PFSK-1 (cell line): ENCODE measurements around the gene ACOT7.

Source experiments
- FOXP2 ChIP-seq: optimal IDR thresholded peaks from 2 replicates; pipeline ENCODE3; 2011; ENCODE audit warnings: borderline replicate concordance, control low read depth, inconsistent platforms; ENCODE audit not compliant: insufficient read depth; ENCODE audit errors: extremely low read length, extremely low read depth
- POLR2AphosphoS5 ChIP-seq: IDR thresholded peaks from 2 replicates; pipeline ENCODE4 v1.6.1; 2012; ENCODE audit warnings: low read depth, mild to moderate bottlenecking, control low read depth, low read length, moderate library complexity
- SIN3A ChIP-seq: IDR thresholded peaks from 2 replicates; pipeline ENCODE4 v1.6.1; 2012; ENCODE audit warnings: mild to moderate bottlenecking, low read length, moderate library complexity, borderline replicate concordance; ENCODE audit not compliant: insufficient read depth
- TAF1 ChIP-seq: IDR thresholded peaks from 2 replicates; pipeline ENCODE4 v1.6.1; 2012; ENCODE audit warnings: low read length, control low read depth, borderline replicate concordance; ENCODE audit not compliant: insufficient read depth
- TF ChIP-seq, protein P1 (sequence below), 2 experiments: IDR thresholded peaks; 2 replicates each; pipeline versions ENCODE4 v1.6.1 to v1.8.0; 2011 to 2012; ENCODE audit warnings: low read depth in 2 of 2, low read length in 2 of 2, control low read depth in 1 of 2, inconsistent platforms in 1 of 2, mild to moderate bottlenecking in 1 of 2, moderate library complexity in 1 of 2; ENCODE audit not compliant: insufficient read depth in 1 of 2

ACOT7 gene

DNA sequence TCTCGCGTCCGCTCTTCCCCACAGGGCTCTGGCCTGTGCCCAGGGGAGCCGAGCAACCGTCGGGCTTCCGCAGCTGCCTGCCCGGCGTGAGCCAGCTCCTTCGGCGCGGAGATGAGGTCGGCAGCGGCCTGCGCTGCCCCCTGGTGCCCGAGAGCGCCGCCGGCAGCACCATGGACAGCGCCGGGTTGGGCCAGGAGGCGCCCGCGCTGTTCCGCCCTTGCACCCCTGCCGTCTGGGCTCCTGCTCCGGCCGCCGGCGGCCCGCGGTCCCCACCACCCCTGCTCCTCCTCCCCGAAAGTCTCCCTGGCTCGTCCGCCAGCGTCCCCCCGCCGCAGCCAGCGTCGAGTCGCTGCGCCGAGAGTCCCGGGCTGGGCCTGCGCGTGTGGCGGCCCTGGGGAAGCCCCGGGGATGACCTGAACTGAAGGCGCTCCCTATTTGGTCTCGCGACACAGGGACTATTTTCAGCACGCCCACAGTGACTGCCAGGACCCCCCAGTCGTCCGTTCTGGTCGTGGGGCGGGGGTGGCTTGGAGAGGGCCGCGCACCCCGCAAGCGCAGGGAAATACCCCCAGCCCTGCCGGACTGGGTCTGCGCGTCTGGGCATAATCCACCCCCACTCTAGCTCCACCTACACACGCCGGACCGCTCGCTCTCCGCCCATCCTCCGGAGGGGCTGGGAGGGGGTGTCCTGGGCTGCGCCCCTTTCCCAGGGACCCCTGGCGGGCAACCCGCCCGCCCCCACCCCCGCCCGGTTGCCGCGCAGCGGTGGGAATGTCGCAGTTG is 148.3 kb downstream of the ACOT7 start:
- TF ChIP-seq POLR2AphosphoS5: no peak
- no peak for TF ChIP-seq TAF1
- TF ChIP-seq, protein P1, sequence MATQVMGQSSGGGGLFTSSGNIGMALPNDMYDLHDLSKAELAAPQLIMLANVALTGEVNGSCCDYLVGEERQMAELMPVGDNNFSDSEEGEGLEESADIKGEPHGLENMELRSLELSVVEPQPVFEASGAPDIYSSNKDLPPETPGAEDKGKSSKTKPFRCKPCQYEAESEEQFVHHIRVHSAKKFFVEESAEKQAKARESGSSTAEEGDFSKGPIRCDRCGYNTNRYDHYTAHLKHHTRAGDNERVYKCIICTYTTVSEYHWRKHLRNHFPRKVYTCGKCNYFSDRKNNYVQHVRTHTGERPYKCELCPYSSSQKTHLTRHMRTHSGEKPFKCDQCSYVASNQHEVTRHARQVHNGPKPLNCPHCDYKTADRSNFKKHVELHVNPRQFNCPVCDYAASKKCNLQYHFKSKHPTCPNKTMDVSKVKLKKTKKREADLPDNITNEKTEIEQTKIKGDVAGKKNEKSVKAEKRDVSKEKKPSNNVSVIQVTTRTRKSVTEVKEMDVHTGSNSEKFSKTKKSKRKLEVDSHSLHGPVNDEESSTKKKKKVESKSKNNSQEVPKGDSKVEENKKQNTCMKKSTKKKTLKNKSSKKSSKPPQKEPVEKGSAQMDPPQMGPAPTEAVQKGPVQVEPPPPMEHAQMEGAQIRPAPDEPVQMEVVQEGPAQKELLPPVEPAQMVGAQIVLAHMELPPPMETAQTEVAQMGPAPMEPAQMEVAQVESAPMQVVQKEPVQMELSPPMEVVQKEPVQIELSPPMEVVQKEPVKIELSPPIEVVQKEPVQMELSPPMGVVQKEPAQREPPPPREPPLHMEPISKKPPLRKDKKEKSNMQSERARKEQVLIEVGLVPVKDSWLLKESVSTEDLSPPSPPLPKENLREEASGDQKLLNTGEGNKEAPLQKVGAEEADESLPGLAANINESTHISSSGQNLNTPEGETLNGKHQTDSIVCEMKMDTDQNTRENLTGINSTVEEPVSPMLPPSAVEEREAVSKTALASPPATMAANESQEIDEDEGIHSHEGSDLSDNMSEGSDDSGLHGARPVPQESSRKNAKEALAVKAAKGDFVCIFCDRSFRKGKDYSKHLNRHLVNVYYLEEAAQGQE (IDR thresholded peaks at IDR 0.05; ENCODE audit: insufficient read depth in 1 of 2, low read depth in 2 of 2, low read length in 2 of 2): peak; percentile 97 to 99
- TF ChIP-seq FOXP2: peak; percentile 23
- peak; percentile 99; the same call in 1 of the 2 replicates for TF ChIP-seq SIN3A

- no peak for TF ChIP-seq SIN3A
- TF ChIP-seq, protein P1 (IDR thresholded peaks at IDR 0.05; ENCODE audit: insufficient read depth in 1 of 2, low read depth in 2 of 2, low read length in 2 of 2): no peak
- TF ChIP-seq POLR2AphosphoS5: no peak
- no peak for TF ChIP-seq FOXP2
- TF ChIP-seq TAF1: no peak
Measured at GRCh38 chr1:6244401-6245049, 149.0 kb downstream of the ACOT7 start.

DNA sequence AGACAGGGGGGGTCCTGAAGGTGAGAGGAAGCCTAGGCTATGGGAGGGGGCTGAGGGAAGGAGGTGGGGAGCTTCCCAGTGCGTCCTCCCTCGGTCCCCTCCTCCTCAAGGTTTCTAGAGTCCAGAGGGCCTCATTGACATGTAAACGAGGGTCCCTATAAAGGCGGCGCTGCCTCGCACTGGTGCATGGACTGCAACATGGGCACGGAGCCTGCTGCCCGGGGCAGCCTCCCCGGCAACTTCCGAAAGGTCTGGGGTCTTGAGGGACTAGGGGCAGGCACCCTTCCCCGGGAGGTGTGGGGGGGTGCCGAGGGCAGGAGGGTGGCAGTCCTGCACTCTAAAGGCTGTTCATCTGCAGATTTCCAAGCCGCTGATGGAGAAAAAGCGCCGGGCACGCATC is 149.6 kb downstream of the ACOT7 start, which contains the start of gene HES3:
Gene HES3 (plus strand): TSS at position 187 of the 400 bp plus-strand sequence. CDS start 187 bp downstream, at position 374.
- TF ChIP-seq SIN3A (no peak), TAF1 (no peak), FOXP2 (no peak), POLR2AphosphoS5 (no peak)
- TF ChIP-seq, protein P1 (IDR thresholded peaks at IDR 0.05; ENCODE audit: insufficient read depth in 1 of 2, low read depth in 2 of 2, low read length in 2 of 2): no peak

- TF ChIP-seq FOXP2 (no peak), SIN3A (no peak), TAF1 (no peak), POLR2AphosphoS5 (no peak)
- TF ChIP-seq, protein P1 (IDR thresholded peaks at IDR 0.05; ENCODE audit: insufficient read depth in 1 of 2, low read depth in 2 of 2, low read length in 2 of 2): no peak
Measured at GRCh38 chr1:6243053-6243834, 150.3 kb downstream of the ACOT7 start.
